Camera-type eye (tissue), 1 donor: ENCODE results near the gene HOXA4. TPM values are rescaled to one million over a fixed set of nuclear protein-coding genes. Genes with fewer than 3 reads are reported as not detected.

Experiments used
- total RNA-seq: library from RNA; depleted of rRNA; stranded (reverse); fragments of >200 nt; gene quantifications from one replicate; pipeline ENCODE4 v1.2.3, GENCODE V29; 2014

Gene HOXA4
- not detected for total RNA-seq

GRCh38 chr7:27130540-27131389, at the start of gene HOXA4:
Gene HOXA4 (minus strand): TSS chr7:27130757. CDS start chr7:27130733, 24 bp downstream.

GRCh38 chr7:27173956-27174873, 43.7 kb upstream of the HOXA4 start, which contains the start of gene HOXA10:
Gene HOXA10 (minus strand): TSS chr7:27174320. CDS start chr7:27174306, 14 bp downstream.

GRCh38 chr7:27165089-27165995, 34.8 kb upstream of the HOXA4 start, which contains the start of gene HOXA9:
Gene HOXA9 (minus strand): TSS chr7:27165537. CDS start chr7:27165457, 80 bp downstream.

GRCh38 chr7:27156508-27156898, 25.9 kb upstream of the HOXA4 start, which contains the start of gene HOXA7:
Gene HOXA7 (minus strand): TSS chr7:27156675. CDS start chr7:27156545, 130 bp downstream.

GRCh38 chr7:27151931-27152815, 21.6 kb upstream of the HOXA4 start, which contains the start of gene HOXA3:
Gene HOXA3 (minus strand): TSS chr7:27152583. CDS start chr7:27110640, 41,943 bp downstream.

GRCh38 chr7:27147199-27148030, 16.9 kb upstream of the HOXA4 start, which contains the start of gene HOXA6:
Gene HOXA6 (minus strand): TSS chr7:27147774. CDS start chr7:27147749, 25 bp downstream.

GRCh38 chr7:27143023-27143949, 12.7 kb upstream of the HOXA4 start, which contains the start of gene HOXA5:
Gene HOXA5 (minus strand): TSS chr7:27143681. CDS start chr7:27143607, 74 bp downstream.

GRCh38 chr7:27102581-27103442, 27.7 kb downstream of the HOXA4 start, which contains the start of gene HOXA2:
Gene HOXA2 (minus strand): TSS chr7:27102683. CDS start chr7:27102500, 183 bp downstream.

GRCh38 chr7:27095897-27096767, 34.4 kb downstream of the HOXA4 start, which contains the start of gene HOXA1:
Gene HOXA1 (minus strand): TSS chr7:27096000. CDS start chr7:27095912, 88 bp downstream.

Other genes starting within 250 kb of the HOXA4 start
- 0.44 TPM for gene HOXA1, start 34.8 kb downstream of the HOXA4 start, total RNA-seq
- gene HOXA2, start 28.1 kb downstream of the HOXA4 start, total RNA-seq, result not detected
- not detected for gene HOXA5, start 12.9 kb upstream of the HOXA4 start, total RNA-seq
- gene HOXA6, start 17.0 kb upstream of the HOXA4 start, total RNA-seq, result not detected
- gene HOXA3, start 21.8 kb upstream of the HOXA4 start, total RNA-seq, result not detected
- not detected for gene HOXA7, start 25.9 kb upstream of the HOXA4 start, total RNA-seq
- gene HOXA9, start 34.8 kb upstream of the HOXA4 start, total RNA-seq, result not detected
- gene HOXA10, start 43.6 kb upstream of the HOXA4 start, total RNA-seq, result not detected
- not detected for gene HOXA11, start 54.5 kb upstream of the HOXA4 start, total RNA-seq
- gene HOXA13, start 69.3 kb upstream of the HOXA4 start, total RNA-seq, result 0.11 TPM
- not detected for gene EVX1, start 112.0 kb upstream of the HOXA4 start, total RNA-seq